Lung (tissue), 12 donors: ENCODE measurements around the gene RALB. TPM values are rescaled to one million over a fixed set of nuclear protein-coding genes. Genes with fewer than 3 reads are reported as not detected.

Experiments
- ATAC-seq: fragments of 200-7000 bp; cut with Tn5 transposase; one replicate; pipeline ENCODE4 v1.9.1; 2020; ENCODE audit warnings: moderate number of reproducible peaks; ENCODE audit not compliant: insufficient read depth, low FRiP score
- DNase-seq, 3 donors: peaks; one replicate each; pipeline ENCODE4 v3.0.0-alpha.2; 2013 to 2017
- H3K27ac ChIP-seq, 2 donors: one replicate each; pipeline ENCODE4 v1.5.1; 2013; ENCODE audit warnings: mild to moderate bottlenecking in 2 of 2, moderate library complexity in 2 of 2, control low read depth in 1 of 2, inconsistent platforms in 1 of 2, low read depth in 1 of 2, low read length in 1 of 2
- H3K27me3 ChIP-seq, 3 donors: one replicate each; pipeline ENCODE4 v1.5.1; 2013; ENCODE audit warnings: low read length in 2 of 3; ENCODE audit not compliant: control insufficient read depth in 3 of 3, insufficient read depth in 3 of 3
- H3K36me3 ChIP-seq, 4 donors: one replicate each; pipeline ENCODE4 v1.5.1; 2013; ENCODE audit warnings: low read length in 4 of 4, mild to moderate bottlenecking in 1 of 4, moderate library complexity in 1 of 4; ENCODE audit not compliant: control insufficient read depth in 4 of 4, insufficient read depth in 4 of 4
- H3K4me1 ChIP-seq, 5 donors: one replicate each; pipeline ENCODE4 v1.5.1; 2013; ENCODE audit warnings: low read length in 5 of 5, mild to moderate bottlenecking in 2 of 5, moderate library complexity in 1 of 5; ENCODE audit not compliant: control insufficient read depth in 5 of 5, insufficient read depth in 5 of 5
- H3K4me3 ChIP-seq: one replicate; pipeline ENCODE4 v1.5.1; 2013; ENCODE audit warnings: mild to moderate bottlenecking, control low read depth, moderate library complexity
- H3K9ac ChIP-seq, 2 donors: one replicate each; pipeline ENCODE4 v1.5.1; 2013; ENCODE audit warnings: low read length in 2 of 2, control low read depth in 1 of 2; ENCODE audit not compliant: insufficient read depth in 1 of 2
- H3K9me3 ChIP-seq, 4 donors: one replicate each; pipeline ENCODE4 v1.5.1; 2013; ENCODE audit warnings: low read length in 3 of 4, mild to moderate bottlenecking in 1 of 4, moderate library complexity in 1 of 4; ENCODE audit not compliant: control insufficient read depth in 4 of 4, insufficient read depth in 3 of 4
- CTCF ChIP-seq: IDR thresholded peaks from 2 replicates; pipeline ENCODE4 v1.5.1; 2012; ENCODE audit warnings: mild to moderate bottlenecking; ENCODE audit errors: control extremely low read depth, extremely low read depth
- WGBS, 2 donors: extraction: QIAGEN DNeasy Blood & Tissue Kit; methylation state at CpG; one replicate each; pipeline ENCODE4 v1.1.7; 2013; 5-methylcytosine and 5-hydroxymethylcytosine counted together
- polyA plus RNA-seq, 2 donors: library from polyadenylated mRNA; stranded (reverse); fragments of 200-250 nt; gene quantifications; one replicate each; pipeline ENCODE4 v1.2.1, GENCODE V29; 2013
- total RNA-seq, 2 donors: library from RNA; depleted of rRNA in 1 of 2; stranded (reverse); fragments of >200 nt in 1 of 2; gene quantifications; one replicate each; pipeline ENCODE4 v1.2.1, GENCODE V29; 2014 to 2021
- donor health status: control.
- donor health status: control.
- donor health status: Bipolar disorder and iron deficiency.
- donor health status: healthy.
- donor health status: DM: yes; HTN: yes; CAD: no.

RALB gene
- total and polyA plus RNA-seq, 4 donors: 34.6 to 111 (median 77.1) TPM

GRCh38 chr2:120312860-120313694, 60.4 kb downstream of the RALB start:
- TF ChIP-seq CTCF: peak; percentile 94
- ATAC-seq (peak; percentile 90), DNase-seq (peak; percentile 88 to 93 (median 91))
- H3K9ac ChIP-seq: peak overlapping the region; percentile 33 to 57
- peak overlapping the region in 1 of 2 donors; percentile 1 for H3K27ac ChIP-seq
- H3K27me3 ChIP-seq: peaks cover 0 to 6% (median 4%) of the 10 kb centered on the region in 3 donors
- H3K9me3 ChIP-seq: no peaks in the 10 kb centered on the region
- H3K4me3 ChIP-seq: peak overlapping the region; percentile 7
- no peaks in the 10 kb centered on the region for H3K36me3 ChIP-seq
- 4 to 7% methylated on average over 38 of the region's 38 CpGs for WGBS, 2 donors
- H3K4me1 ChIP-seq: peaks cover 0 to 16% (median 4%) of the 10 kb centered on the region in 5 donors

- H3K27me3 ChIP-seq: peaks cover 0 to 6% (median 4%) of the 10 kb centered on the region in 3 donors
- DNase-seq (no peak), ATAC-seq (no peak)
- no peaks in the 10 kb centered on the region for H3K36me3 ChIP-seq
- H3K9me3 ChIP-seq: no peaks in the 10 kb centered on the region
- 58 to 69% methylated on average over 39 of the region's 39 CpGs for WGBS, 2 donors
- no peak for TF ChIP-seq CTCF
- peaks cover 0 to 21% (median 4%) of the 10 kb centered on the region in 5 donors for H3K4me1 ChIP-seq
- H3K9ac ChIP-seq: peak overlapping the region; percentile 33 to 57
- no peak overlapping the region for H3K4me3 ChIP-seq
- no peak overlapping the region for H3K27ac ChIP-seq
Observed at GRCh38 chr2:120313695-120314615, 61.3 kb downstream of the RALB start.

- Histone ChIP-seq H3K9me3 (no peaks in the 10 kb centered on the region), H3K36me3 (no peaks in the 10 kb centered on the region), H3K27ac (no peak overlapping the region), H3K9ac (no peak overlapping the region), H3K4me3 (no peak overlapping the region), H3K27me3 (peaks cover 0 to 6% (median 4%) of the 10 kb centered on the region in 3 donors), H3K4me1 (peaks cover 0 to 29% (median 4%) of the 10 kb centered on the region in 5 donors)
- no peak for TF ChIP-seq CTCF
- DNase-seq: peak in 1 of 3 donors; percentile 54
- WGBS, 2 donors: 77 to 82% methylated on average over 19 of the region's 19 CpGs
- no peak for ATAC-seq
Observed at GRCh38 chr2:120314690-120315366, 62.2 kb downstream of the RALB start.
